ENCODE results near the gene TTC22. TPM values are rescaled to one million over a fixed set of nuclear protein-coding genes. Genes with fewer than 3 reads are reported as not detected.
A peak's percentile ranks its signal among the peaks of the same experiment; 100 is the strongest.

The TTC22 gene
- total RNA-seq, 1 donor from 2014 or later, result 6.0 TPM

DNA sequence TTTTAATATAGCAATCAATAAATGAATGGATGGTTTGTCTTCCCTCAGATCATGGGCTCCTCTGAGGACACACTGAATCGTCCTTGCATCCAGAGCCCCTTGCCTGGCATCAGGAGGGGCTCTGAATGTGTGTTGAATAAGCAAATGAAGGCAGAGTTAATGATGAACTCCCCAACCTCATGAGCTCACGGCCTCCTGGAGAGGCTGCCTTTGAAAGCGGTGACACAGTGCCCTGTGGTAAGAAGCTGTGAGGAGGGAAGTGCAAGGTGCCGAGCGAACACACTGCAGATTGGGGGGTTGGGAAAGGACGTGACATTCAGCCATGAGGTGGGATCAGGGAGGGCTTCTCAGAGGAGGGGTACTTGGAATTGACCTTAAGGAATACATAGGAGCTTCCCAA is 33.6 kb downstream of the TTC22 start:
- intact Hi-C loops (cut with micrococcal nuclease), result loop anchor here (10.0 kb wide), 1 partner anchor 447 kb away; the partner anchor contains the start of gene USP24
- H3K27ac Mint-ChIP-seq, result no peak overlapping the region

DNA sequence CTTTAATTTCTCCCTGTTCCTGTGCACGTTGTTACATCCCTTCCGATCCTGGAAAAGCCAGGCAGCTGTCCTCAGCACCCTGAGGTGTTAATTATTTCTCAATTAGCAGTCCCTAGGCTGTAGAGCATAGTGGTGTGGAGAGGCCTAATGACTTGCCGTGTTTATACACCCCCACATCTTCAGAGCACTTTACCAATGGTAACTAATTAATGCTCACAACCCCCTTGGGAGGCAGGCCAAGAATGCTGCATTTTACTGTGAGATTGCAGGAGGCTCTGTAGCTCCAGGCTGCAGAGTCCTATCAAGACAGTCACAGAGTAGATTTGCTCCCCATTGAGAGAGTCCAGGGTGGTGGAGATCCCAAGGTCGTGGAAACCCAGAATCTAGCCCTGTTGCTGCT is 34.4 kb downstream of the TTC22 start:
- no peaks in the 10 kb centered on the region for H3K27me3 Mint-ChIP-seq
- TF ChIP-seq, protein P1, sequence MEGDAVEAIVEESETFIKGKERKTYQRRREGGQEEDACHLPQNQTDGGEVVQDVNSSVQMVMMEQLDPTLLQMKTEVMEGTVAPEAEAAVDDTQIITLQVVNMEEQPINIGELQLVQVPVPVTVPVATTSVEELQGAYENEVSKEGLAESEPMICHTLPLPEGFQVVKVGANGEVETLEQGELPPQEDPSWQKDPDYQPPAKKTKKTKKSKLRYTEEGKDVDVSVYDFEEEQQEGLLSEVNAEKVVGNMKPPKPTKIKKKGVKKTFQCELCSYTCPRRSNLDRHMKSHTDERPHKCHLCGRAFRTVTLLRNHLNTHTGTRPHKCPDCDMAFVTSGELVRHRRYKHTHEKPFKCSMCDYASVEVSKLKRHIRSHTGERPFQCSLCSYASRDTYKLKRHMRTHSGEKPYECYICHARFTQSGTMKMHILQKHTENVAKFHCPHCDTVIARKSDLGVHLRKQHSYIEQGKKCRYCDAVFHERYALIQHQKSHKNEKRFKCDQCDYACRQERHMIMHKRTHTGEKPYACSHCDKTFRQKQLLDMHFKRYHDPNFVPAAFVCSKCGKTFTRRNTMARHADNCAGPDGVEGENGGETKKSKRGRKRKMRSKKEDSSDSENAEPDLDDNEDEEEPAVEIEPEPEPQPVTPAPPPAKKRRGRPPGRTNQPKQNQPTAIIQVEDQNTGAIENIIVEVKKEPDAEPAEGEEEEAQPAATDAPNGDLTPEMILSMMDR (IDR thresholded peaks at IDR 0.05), result no peak
- no peaks in the 10 kb centered on the region for H3K9me3 Mint-ChIP-seq
- H3K36me3 Mint-ChIP-seq (ENCODE audit: low read depth), result peaks cover 4% of the 10 kb centered on the region
- peaks cover 24% of the 10 kb centered on the region for H3K4me1 Mint-ChIP-seq
- intact Hi-C loops (cut with micrococcal nuclease), result loop anchor here (10.0 kb wide), 1 partner anchor 448 kb away; the partner anchor contains the start of gene USP24
- DNase-seq, result no peak
- no peak overlapping the region for H3K27ac Mint-ChIP-seq
- ChIA-PET CTCF (no interaction called here), POLR2A (interaction anchor here (1.3 kb wide), 1 partner anchor 35 kb away, joined by 3 read pairs; no protein-coding TSS in a partner anchor)
- no peak overlapping the region for H3K4me3 Mint-ChIP-seq
- ATAC-seq (ENCODE audit: low read depth), result no peak

More for the DNA sequence above, 33.6 kb downstream of the TTC22 start:
- CTCF ChIA-PET, result no interaction called here
- TF ChIP-seq, protein P1 (IDR thresholded peaks at IDR 0.05), result no peak
- POLR2A ChIA-PET, result no interaction called here
- Mint-ChIP-seq H3K9me3 (no peaks in the 10 kb centered on the region), H3K4me1 (peaks cover 24% of the 10 kb centered on the region), H3K36me3 (ENCODE audit: low read depth) (peaks cover 4% of the 10 kb centered on the region), H3K4me3 (no peak overlapping the region), H3K27me3 (no peaks in the 10 kb centered on the region)
- DNase-seq (no peak), ATAC-seq (ENCODE audit: low read depth) (no peak)

DNA sequence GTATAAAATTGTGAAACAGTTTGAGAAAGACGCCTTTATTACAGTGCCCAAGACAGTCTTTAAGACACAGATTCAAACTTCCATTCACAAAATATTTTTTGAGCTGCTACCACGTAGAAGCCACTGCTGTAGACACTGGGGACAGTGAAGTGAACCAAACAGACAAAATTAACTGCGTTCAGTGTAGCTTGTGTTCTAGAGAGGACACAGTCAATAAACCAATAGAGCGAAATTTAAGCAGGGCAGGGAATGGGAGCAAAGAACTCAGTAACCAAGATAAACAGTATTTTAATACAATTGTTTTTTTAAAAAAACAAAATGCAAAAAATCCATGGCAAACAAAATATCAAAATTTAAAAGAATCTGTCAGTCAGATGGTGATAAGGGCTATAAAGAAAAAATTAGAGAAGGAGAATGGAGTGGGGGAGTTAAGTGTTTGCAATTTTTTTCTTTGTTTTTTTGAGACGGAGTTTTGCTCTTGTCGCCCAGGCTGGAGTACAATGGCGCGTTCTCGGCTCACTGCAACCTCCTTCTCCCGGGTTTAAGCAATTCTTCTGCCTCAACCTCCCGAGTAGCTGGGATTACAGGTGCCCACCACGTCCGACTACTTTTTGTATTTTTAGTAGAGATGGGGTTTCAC is 36.1 kb downstream of the TTC22 start:
- ATAC-seq (ENCODE audit: low read depth), result peak; percentile 16
- Mint-ChIP-seq H3K27ac (peak overlapping the region; percentile 89), H3K4me3 (peak overlapping the region; percentile 90), H3K4me1 (peaks cover 24% of the 10 kb centered on the region), H3K9me3 (no peaks in the 10 kb centered on the region), H3K27me3 (no peaks in the 10 kb centered on the region), H3K36me3 (ENCODE audit: low read depth) (peaks cover 4% of the 10 kb centered on the region)
- TF ChIP-seq, protein P1 (IDR thresholded peaks at IDR 0.05), result no peak
- DNase-seq, result no peak
- CTCF ChIA-PET, result interaction anchor here (0.7 to 1.0 kb wide), 2 partner anchors 37 to 548 kb away, joined by 3 read pairs; no protein-coding TSS in a partner anchor
- intact Hi-C loops (cut with micrococcal nuclease), result loop anchor here (1.0 to 10.0 kb wide), 11 partner anchors 36 to 927 kb away; partner anchors contain the start of genes CYB5RL, DHCR24, LRRC42 and MRPL37
- POLR2A ChIA-PET, result interaction anchor here (1.0 to 1.8 kb wide), 3 partner anchors 50 to 820 kb away, joined by 3 to 9 read pairs (median 4); partner anchors contain the start of genes IFT25, LRRC42, TMEM59 and TTC4

DNA sequence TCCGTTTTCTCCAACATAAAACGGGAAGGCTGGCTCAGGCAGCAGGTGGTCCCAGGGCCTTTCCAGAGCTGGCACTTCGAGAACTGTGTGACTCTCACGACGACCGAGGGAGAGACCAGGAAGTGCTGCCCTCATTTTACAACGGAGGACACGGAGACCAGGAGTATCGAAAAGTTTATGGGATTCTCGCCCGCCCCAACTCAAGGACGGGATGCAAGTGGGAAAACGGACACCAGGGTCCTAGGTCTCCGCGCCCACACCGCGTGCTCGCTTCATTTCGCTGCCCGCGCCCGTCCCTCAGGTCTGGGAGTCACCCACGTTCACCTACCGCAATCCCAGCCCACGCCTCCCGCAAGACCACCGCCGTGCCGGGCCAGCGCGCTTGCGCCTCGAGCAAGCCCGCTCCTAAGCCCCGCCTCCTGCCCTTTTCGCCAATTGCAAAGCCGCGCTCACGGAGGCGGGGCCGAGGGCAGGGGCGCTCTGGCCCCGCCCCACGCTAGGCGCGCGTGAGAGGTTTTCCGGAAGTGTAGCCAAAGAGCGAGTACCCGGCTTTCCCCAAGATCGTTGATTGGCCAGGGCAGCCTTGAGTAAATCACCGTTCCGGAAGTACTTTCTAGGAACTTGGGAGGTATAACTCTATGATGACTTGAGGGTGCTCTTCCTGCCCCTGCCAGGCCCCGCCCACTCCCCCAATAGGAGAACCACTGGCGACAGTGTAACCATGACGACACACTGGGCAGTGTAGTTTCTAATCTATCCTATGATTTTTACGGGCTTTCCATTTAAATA is 36.8 kb downstream of the TTC22 start, which contains the start of gene PARS2:
TSS of gene PARS2 (minus strand) at position 391 of the 789 bp plus-strand sequence. CDS start 5,362 bp downstream, outside the sequence.
- Mint-ChIP-seq H3K27ac (peak within 1 kb of the TSS; percentile 89), H3K9me3 (no peaks in the 10 kb centered on the region), H3K4me1 (peaks cover 24% of the 10 kb centered on the region), H3K27me3 (no peaks in the 10 kb centered on the region), H3K4me3 (peak within 1 kb of the TSS; percentile 90), H3K36me3 (ENCODE audit: low read depth) (peaks cover 4% of the 10 kb centered on the region)
- ATAC-seq (ENCODE audit: low read depth) (peak; percentile 92), DNase-seq (peak; percentile 91)
- intact Hi-C loops (cut with micrococcal nuclease), result loop anchor here (1.0 to 10.0 kb wide), 11 partner anchors 37 to 926 kb away; partner anchors contain the start of genes CYB5RL, DHCR24, LRRC42 and MRPL37
- TF ChIP-seq, protein P1 (IDR thresholded peaks at IDR 0.05), result no peak
- ChIA-PET CTCF (interaction anchor here (0.7 to 1.0 kb wide), 2 partner anchors 37 to 547 kb away, joined by 3 read pairs; no protein-coding TSS in a partner anchor), POLR2A (interaction anchor here (1.0 to 2.9 kb wide), 4 partner anchors 48 to 819 kb away, joined by 3 to 13 read pairs (median 6); partner anchors contain the start of genes IFT25, LRRC42, TMEM59 and TTC4)
